HepG2 (cell line): ENCODE measurements around the gene RNASE8.

Source experiments
- NFE2L1 ChIP-seq: sonication (generic); formaldehyde crosslinking; IDR thresholded peaks from 2 replicates; pipeline ENCODE4 v1.4.0; 2020; ENCODE audit warnings: missing genetic modification reagents, mild to moderate bottlenecking, borderline replicate concordance
- REST ChIP-seq, 2 experiments: IDR thresholded peaks; 2 replicates each; pipeline ENCODE4 v1.6.1; 2011 to 2012; ENCODE audit warnings: low read length in 2 of 2, borderline replicate concordance in 1 of 2, low read depth in 1 of 2, mild to moderate bottlenecking in 1 of 2, moderate library complexity in 1 of 2
- SETDB1 ChIP-seq: sonication (generic); formaldehyde crosslinking; IDR thresholded peaks from 2 replicates; pipeline ENCODE4 v1.5.1; 2020; ENCODE audit warnings: missing genetic modification reagents, mild to moderate bottlenecking, borderline replicate concordance
- SMARCC2 ChIP-seq: fragments of 450-650 bp; IDR thresholded peaks from 2 replicates; pipeline ENCODE4 v1.6.1; 2017; ENCODE audit warnings: antibody characterized with exemption, mild to moderate bottlenecking
- TRIM24 ChIP-seq: sonication (generic); formaldehyde crosslinking; IDR thresholded peaks from 2 replicates; pipeline ENCODE4 v1.8.0; 2022; ENCODE audit warnings: mild to moderate bottlenecking, missing genetic modification reagents
- ZFX ChIP-seq: sonication (generic); formaldehyde crosslinking; IDR thresholded peaks from 2 replicates; pipeline ENCODE4 v1.4.0; 2020; ENCODE audit warnings: mild to moderate bottlenecking, low read depth, missing genetic modification reagents, moderate library complexity
- ZNF282 ChIP-seq: fragments of 450-650 bp; IDR thresholded peaks from 2 replicates; pipeline ENCODE4 v1.6.1; 2018; ENCODE audit not compliant: partially characterized antibody

GRCh38 chr14:21090194-21090939 lies 32.7 kb downstream of the RNASE8 start:
- no peak for TF ChIP-seq TRIM24 (CRISPR knock-in tag)
- TF ChIP-seq ZNF282 = no peak
- TF ChIP-seq ZFX = no peak
- no peak for TF ChIP-seq NFE2L1 (CRISPR knock-in tag)
- no peak for TF ChIP-seq SETDB1 (CRISPR knock-in tag)
- no peak for TF ChIP-seq SMARCC2
- TF ChIP-seq REST (IDR thresholded peaks at IDR 0.05; ENCODE audit: borderline replicate concordance in 1 of 2, low read depth in 1 of 2, low read length in 2 of 2) = no peak
